Naive thymus-derived CD8-positive, alpha-beta T cell (primary cell): Measurements from ENCODE around the gene CXorf65. TPM values are rescaled to one million over a fixed set of nuclear protein-coding genes. Genes with fewer than 3 reads are reported as not detected.

Experiments used
- ATAC-seq, 2 donors: fragments of 150-1000 bp; cut with Tn5 transposase in 1 of 2; sonication (Bioruptor Pico), chemical (Tn5 transposase) in 1 of 2; 1 replicate in 1 of 2; 2 replicates in 1 of 2; pipeline ENCODE4 v1.10.0; 2021; ENCODE audit warnings: mild to moderate bottlenecking in 2 of 2, moderate library complexity in 2 of 2
- POLR2A ChIA-PET: fragments of 350-600 bp; sonication (Branson Sonifier 250); formaldehyde crosslinking; loops from one replicate; lab custom pipeline; 2021; ENCODE audit warnings: antibody characterized with exemption; lab: Charles Lee
- DNase-seq, 10 donors: peaks; one replicate each; pipeline versions ENCODE4 v3.0.0 to v3.0.0-alpha.2; 2020 to 2022
- H3K27ac Mint-ChIP-seq, 10 donors: one replicate each; pipeline ENCODE4 v1.8.0; 2020 to 2022; ENCODE audit warnings: mild to moderate bottlenecking in 10 of 10, mixed read lengths in 10 of 10, moderate library complexity in 4 of 10, inconsistent platforms in 1 of 10
- H3K27me3 Mint-ChIP-seq, 5 donors: one replicate each; pipeline ENCODE4 v1.8.0; 2021 to 2022; ENCODE audit warnings: mixed read lengths in 5 of 5
- H3K36me3 Mint-ChIP-seq, 3 donors: one replicate each; pipeline ENCODE4 v1.8.0; 2020 to 2022; ENCODE audit warnings: mixed read lengths in 3 of 3, mild to moderate bottlenecking in 2 of 3, inconsistent platforms in 1 of 3
- H3K4me1 Mint-ChIP-seq, 4 donors: one replicate each; pipeline ENCODE4 v1.8.0; 2021 to 2022; ENCODE audit warnings: mixed read lengths in 4 of 4
- H3K4me3 Mint-ChIP-seq, 10 donors: one replicate each; pipeline ENCODE4 v1.8.0; 2020 to 2022; ENCODE audit warnings: mild to moderate bottlenecking in 10 of 10, mixed read lengths in 10 of 10, moderate library complexity in 6 of 10, inconsistent platforms in 1 of 10
- H3K9me3 Mint-ChIP-seq, 9 donors: one replicate each; pipeline ENCODE4 v1.8.0; 2020 to 2022; ENCODE audit warnings: mixed read lengths in 9 of 9, mild to moderate bottlenecking in 3 of 9, inconsistent platforms in 1 of 9, moderate library complexity in 1 of 9
- polyA plus RNA-seq, 3 donors: library from polyadenylated mRNA; unstranded; fragments of 300-500 nt; fragmentation: Illumina TruSeq; gene quantifications; one replicate each; pipeline ENCODE4 v1.2.3, GENCODE V29; 2021
- total RNA-seq, 8 experiments: library from RNA in 2 of 8; stranded (reverse) in 2 of 8; gene quantifications; one replicate each; pipeline ENCODE4 v1.2.3 and lab custom pipeline; 2021 to 2026

Gene CXorf65
- total and polyA plus RNA-seq, 5 experiments from 2014 or later = 4.4 to 40.4 (median 39.6) TPM; not detected in 2

- ATAC-seq (peak; percentile 41 to 58), DNase-seq (peak; percentile 28 to 78 (median 50))
- Mint-ChIP-seq H3K9me3 (no peaks in the 10 kb centered on the region), H3K36me3 (peaks cover 0 to 31% (median 10%) of the 10 kb centered on the region in 3 donors), H3K27me3 (no peaks in the 10 kb centered on the region), H3K27ac (peak overlapping the region; percentile 90 to 97 (median 94)), H3K4me3 (peak overlapping the region; percentile 73 to 88 (median 80)), H3K4me1 (peaks cover 39 to 90% (median 89%) of the 10 kb centered on the region in 4 donors)
- POLR2A ChIA-PET = interaction anchor here (0.9 to 10.6 kb wide), 9 partner anchors 8 to 430 kb away, joined by 3 to 134 read pairs (median 5); partner anchors contain the start of genes IL2RG, MED12, NONO and OGT
These were observed 3.2 kb downstream of the CXorf65 start for GRCh38 chrX:71103110-71103983.

DNA sequence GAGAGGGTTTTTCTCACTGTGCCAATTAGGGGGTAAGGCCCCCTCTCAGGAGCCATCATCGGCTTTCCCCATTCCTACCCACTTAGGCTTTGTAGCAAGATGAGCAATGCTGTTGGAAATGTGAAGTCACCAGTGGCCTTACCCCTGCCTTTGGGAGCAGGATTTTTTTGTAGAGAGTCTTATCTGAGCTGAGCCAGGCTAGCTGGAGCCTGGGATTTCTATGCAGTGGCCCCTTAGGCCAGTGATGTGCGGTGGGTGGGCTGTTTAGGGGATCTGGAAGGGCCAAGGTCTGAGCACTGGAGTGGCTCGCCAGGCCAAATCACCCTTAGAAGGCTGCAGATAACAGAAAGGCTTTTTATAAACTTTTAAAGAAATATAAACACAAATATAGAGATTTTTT is 4.2 kb downstream of the CXorf65 start:
- peaks cover 0 to 21% (median 5%) of the 10 kb centered on the region in 3 donors for H3K36me3 Mint-ChIP-seq
- H3K4me1 Mint-ChIP-seq = peaks cover 36 to 89% (median 85%) of the 10 kb centered on the region in 4 donors
- no peak for ATAC-seq
- no peak for DNase-seq
- H3K27me3 Mint-ChIP-seq = no peaks in the 10 kb centered on the region
- peak overlapping the region; percentile 90 to 97 (median 94) for H3K27ac Mint-ChIP-seq
- H3K4me3 Mint-ChIP-seq = peak overlapping the region in 7 of 10 donors; percentile 12 to 88 (median 66)
- POLR2A ChIA-PET = interaction anchor here (0.9 to 10.6 kb wide), 10 partner anchors 9 to 264 kb away, joined by 3 to 134 read pairs (median 5); partner anchors contain the start of genes IL2RG, MED12 and TAF1
- H3K9me3 Mint-ChIP-seq = no peaks in the 10 kb centered on the region

- peaks cover 0 to 7% (median 1%) of the 10 kb centered on the region in 3 donors for H3K36me3 Mint-ChIP-seq
- ATAC-seq (peak; percentile 35 to 45), DNase-seq (peak in 4 of 10 donors; percentile 14 to 70 (median 24))
- H3K9me3 Mint-ChIP-seq = no peaks in the 10 kb centered on the region
- no peaks in the 10 kb centered on the region for H3K27me3 Mint-ChIP-seq
- peak overlapping the region in 6 of 10 donors; percentile 28 to 77 (median 51) for H3K4me3 Mint-ChIP-seq
- POLR2A ChIA-PET = interaction anchor here (0.6 to 10.6 kb wide), 13 partner anchors 9 to 265 kb away, joined by 3 to 134 read pairs (median 5); partner anchors contain the start of genes IL2RG, MED12, SNX12 and TAF1
- peak overlapping the region; percentile 77 to 97 (median 93) for H3K27ac Mint-ChIP-seq
- H3K4me1 Mint-ChIP-seq = peaks cover 28 to 83% (median 79%) of the 10 kb centered on the region in 4 donors
These were observed 5.7 kb downstream of the CXorf65 start for GRCh38 chrX:71100581-71101505.

DNA sequence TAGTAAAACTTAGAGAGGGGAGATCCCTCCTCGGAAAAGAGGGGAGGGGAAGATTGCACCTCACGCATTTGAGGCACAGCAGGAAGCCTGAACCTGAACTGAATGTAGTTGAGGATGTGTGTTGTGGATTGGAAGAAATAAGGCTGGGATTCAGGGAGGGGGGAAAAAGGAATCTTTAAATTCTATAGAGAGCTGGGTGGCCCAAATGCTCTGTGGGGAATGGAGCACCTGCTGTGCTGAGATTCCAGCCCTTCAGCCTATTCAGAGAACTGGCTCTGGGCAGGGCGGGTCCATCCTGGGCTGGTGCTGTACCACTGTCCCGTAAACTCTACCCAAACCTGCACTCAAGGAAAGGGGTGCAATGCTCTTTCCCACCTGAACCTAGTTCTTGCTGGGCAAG is 6.8 kb downstream of the CXorf65 start:
- POLR2A ChIA-PET = interaction anchor here (1.0 to 10.6 kb wide), 8 partner anchors 8 to 267 kb away, joined by 3 to 134 read pairs (median 12); partner anchors contain the start of genes IL2RG, MED12 and TAF1
- peak overlapping the region in 8 of 10 donors; percentile 13 to 71 (median 54) for H3K4me3 Mint-ChIP-seq
- H3K27me3 Mint-ChIP-seq = no peaks in the 10 kb centered on the region

DNA sequence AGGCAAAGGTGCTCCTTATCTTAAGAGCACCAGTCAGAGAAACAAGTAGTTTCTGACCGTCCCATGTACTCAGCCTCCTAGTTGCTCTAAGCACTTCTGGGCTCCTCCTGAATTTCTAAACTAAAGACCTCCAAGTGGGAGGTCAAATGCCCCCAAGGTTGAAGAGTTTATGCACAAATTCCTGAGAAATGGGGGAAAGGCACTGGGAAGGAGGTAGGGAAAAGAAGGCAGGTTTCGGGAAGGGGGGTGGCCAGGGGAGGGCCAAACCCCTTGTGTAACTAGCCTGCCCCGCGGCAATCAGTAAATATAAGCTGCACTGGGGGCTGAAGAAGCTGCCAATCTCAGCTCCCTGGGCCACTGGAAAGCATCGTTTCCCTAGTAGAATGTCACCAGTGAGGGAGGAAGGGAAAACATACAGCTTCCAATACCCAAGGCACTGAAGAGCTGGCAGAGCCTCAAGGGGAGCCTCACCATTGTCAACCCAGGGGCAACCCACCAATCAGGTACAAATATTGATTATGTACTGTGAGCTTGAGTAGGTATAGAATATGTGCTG is 7.5 kb downstream of the CXorf65 start:
- no peak for ATAC-seq
- POLR2A ChIA-PET = interaction anchor here (1.0 to 10.6 kb wide), 7 partner anchors 9 to 267 kb away, joined by 3 to 134 read pairs (median 11); partner anchors contain the start of genes IL2RG, MED12 and TAF1

More for the DNA sequence above, 6.8 kb downstream of the CXorf65 start:
- Mint-ChIP-seq H3K9me3 (no peaks in the 10 kb centered on the region), H3K4me1 (peaks cover 27 to 81% (median 77%) of the 10 kb centered on the region in 4 donors), H3K36me3 (peaks cover 0 to 3% (median 0%) of the 10 kb centered on the region in 3 donors), H3K27ac (peak overlapping the region in 9 of 10 donors; percentile 64 to 92 (median 84))
- DNase-seq (no peak), ATAC-seq (no peak)

GRCh38 chrX:71098302-71098701 is 8.2 kb downstream of the CXorf65 start:
- H3K36me3 Mint-ChIP-seq = peaks cover 0 to 3% (median 0%) of the 10 kb centered on the region in 3 donors
- H3K27me3 Mint-ChIP-seq = no peaks in the 10 kb centered on the region
- H3K4me3 Mint-ChIP-seq = peak overlapping the region; percentile 16 to 71 (median 59)
- ATAC-seq (peak; percentile 42 to 43), DNase-seq (peak; percentile 64 to 90 (median 75))
- H3K4me1 Mint-ChIP-seq = peaks cover 22 to 66% (median 63%) of the 10 kb centered on the region in 4 donors
- H3K27ac Mint-ChIP-seq = peak overlapping the region in 9 of 10 donors; percentile 25 to 87 (median 82)
- H3K9me3 Mint-ChIP-seq = no peaks in the 10 kb centered on the region
- POLR2A ChIA-PET = interaction anchor here (1.1 to 1.3 kb wide), 2 partner anchors 20 to 31 kb away, joined by 3 to 4 read pairs; partner anchors contain the start of gene MED12

More for the DNA sequence above, 7.5 kb downstream of the CXorf65 start:
- H3K4me1 Mint-ChIP-seq = peaks cover 26 to 74% (median 70%) of the 10 kb centered on the region in 4 donors
- peak overlapping the region in 8 of 10 donors; percentile 64 to 91 (median 85) for H3K27ac Mint-ChIP-seq
- DNase-seq = no peak
- H3K36me3 Mint-ChIP-seq = peaks cover 0 to 3% (median 0%) of the 10 kb centered on the region in 3 donors
- no peaks in the 10 kb centered on the region for H3K9me3 Mint-ChIP-seq
- no peaks in the 10 kb centered on the region for H3K27me3 Mint-ChIP-seq
- H3K4me3 Mint-ChIP-seq = peak overlapping the region in 6 of 10 donors; percentile 13 to 71 (median 54)

GRCh38 chrX:71096760-71097032 is 9.8 kb downstream of the CXorf65 start:
- H3K4me1 Mint-ChIP-seq = peaks cover 20 to 52% (median 48%) of the 10 kb centered on the region in 4 donors
- peaks cover 0 to 3% (median 0%) of the 10 kb centered on the region in 3 donors for H3K36me3 Mint-ChIP-seq
- no peaks in the 10 kb centered on the region for H3K27me3 Mint-ChIP-seq

GRCh38 chrX:71095981-71096759 is 10.4 kb downstream of the CXorf65 start:
- Mint-ChIP-seq H3K27ac (peak overlapping the region; percentile 84 to 99 (median 96)), H3K4me3 (peak overlapping the region; percentile 91 to 96 (median 94)), H3K9me3 (no peaks in the 10 kb centered on the region), H3K27me3 (no peaks in the 10 kb centered on the region), H3K36me3 (peaks cover 0 to 1% (median 0%) of the 10 kb centered on the region in 3 donors), H3K4me1 (peaks cover 15 to 47% (median 43%) of the 10 kb centered on the region in 4 donors)
- ATAC-seq (peak; percentile 64 to 69), DNase-seq (peak in 5 of 10 donors; percentile 55 to 85 (median 71))
- POLR2A ChIA-PET = interaction anchor here (0.6 to 2.1 kb wide), 9 partner anchors 10 to 86 kb away, joined by 3 to 17 read pairs (median 5); partner anchors contain the start of genes IL2RG, MED12 and SNX12

More at GRCh38 chrX:71096760-71097032, 9.8 kb downstream of the CXorf65 start:
- DNase-seq (no peak), ATAC-seq (no peak)
- Mint-ChIP-seq H3K4me3 (peak overlapping the region; percentile 91 to 96 (median 94)), H3K9me3 (no peaks in the 10 kb centered on the region), H3K27ac (peak overlapping the region in 9 of 10 donors; percentile 43 to 99 (median 96))
- POLR2A ChIA-PET = interaction anchor here (1.2 to 2.1 kb wide), 7 partner anchors 9 to 86 kb away, joined by 3 to 17 read pairs (median 5); partner anchors contain the start of genes IL2RG, MED12 and SNX12

GRCh38 chrX:71095555-71095980 is 11.0 kb downstream of the CXorf65 start, which contains the start of gene FOXO4:
Gene FOXO4 (plus strand): TSS chrX:71095851. CDS start chrX:71096529, 678 bp downstream.
- Mint-ChIP-seq H3K27me3 (no peaks in the 10 kb centered on the region), H3K4me3 (peak within 1 kb of the TSS; percentile 91 to 96 (median 94)), H3K9me3 (no peaks in the 10 kb centered on the region), H3K27ac (peak within 1 kb of the TSS; percentile 84 to 99 (median 96)), H3K4me1 (peaks cover 11 to 41% (median 37%) of the 10 kb centered on the region in 4 donors), H3K36me3 (no peaks in the 10 kb centered on the region)
- DNase-seq (peak; percentile 74 to 94 (median 87)), ATAC-seq (peak; percentile 83 to 86)
- POLR2A ChIA-PET = interaction anchor here (1.2 to 2.1 kb wide), 6 partner anchors 10 to 87 kb away, joined by 3 to 17 read pairs (median 6); partner anchors contain the start of genes IL2RG, MED12 and SNX12

- POLR2A ChIA-PET = interaction anchor here (1.5 to 2.1 kb wide), 2 partner anchors 17 to 24 kb away, joined by 12 to 17 read pairs; partner anchors contain the start of genes IL2RG and MED12
- Mint-ChIP-seq H3K9me3 (no peaks in the 10 kb centered on the region), H3K4me3 (peak overlapping the region; percentile 86 to 96 (median 94)), H3K27me3 (no peaks in the 10 kb centered on the region), H3K4me1 (peaks cover 11 to 38% (median 34%) of the 10 kb centered on the region in 4 donors), H3K36me3 (no peaks in the 10 kb centered on the region), H3K27ac (peak overlapping the region; percentile 31 to 99 (median 91))
- ATAC-seq (no peak), DNase-seq (no peak)
These were observed 11.5 kb downstream of the CXorf65 start for GRCh38 chrX:71095033-71095432.
